HL-60/S4 treated with phorbol 12-myristate 13-acetate at 8.2 ng/mL for 4 days and 3 days (cell line): ENCODE data around the gene SLC16A10.
"Not testable (repeated sequence)": the region's sequence is repeated elsewhere in the genome, so short reads cannot be mapped to it uniquely, and the experiment has no call there.

Experiments used
- in situ Hi-C: fragments of 300-500 bp; cut with MboI; formaldehyde crosslinking; loops from 2 replicates; pipeline ENCODE4 v1.15.0; 2022; ENCODE audit warnings: low sequenced_read_pairs

Gene SLC16A10

GRCh38 chr6:111177131-111177530, 89.8 kb downstream of the SLC16A10 start:
- in situ Hi-C loops = no loop called here

- in situ Hi-C loops = no loop called here
Measured at GRCh38 chr6:111183702-111184517, 96.6 kb downstream of the SLC16A10 start.

- in situ Hi-C loops = no loop called here
Measured at GRCh38 chr6:111184827-111185532, 97.7 kb downstream of the SLC16A10 start.

- in situ Hi-C loops = no loop called here
Measured at GRCh38 chr6:111185954-111186353, 98.7 kb downstream of the SLC16A10 start.

- in situ Hi-C loops = no loop called here
Measured at GRCh38 chr6:111187874-111188273, 100.6 kb downstream of the SLC16A10 start.

- in situ Hi-C loops = not testable (repeated sequence)
Measured at GRCh38 chr6:111189666-111190210, 102.4 kb downstream of the SLC16A10 start.

- in situ Hi-C loops = no loop called here
Measured at GRCh38 chr6:111190637-111191036, 103.3 kb downstream of the SLC16A10 start.

- in situ Hi-C loops = not testable (repeated sequence)
Measured at GRCh38 chr6:111191136-111191535, 103.8 kb downstream of the SLC16A10 start.

- in situ Hi-C loops = no loop called here
Measured at GRCh38 chr6:111192911-111193555, 105.7 kb downstream of the SLC16A10 start.

- in situ Hi-C loops = no loop called here
Measured at GRCh38 chr6:111195656-111196055, 108.4 kb downstream of the SLC16A10 start.

- in situ Hi-C loops = no loop called here
Measured at GRCh38 chr6:111198841-111199240, 111.5 kb downstream of the SLC16A10 start.

- in situ Hi-C loops = no loop called here
Measured at GRCh38 chr6:111199935-111200334, 112.6 kb downstream of the SLC16A10 start.

- in situ Hi-C loops = no loop called here
Measured at GRCh38 chr6:111200350-111201243, 113.3 kb downstream of the SLC16A10 start.

- in situ Hi-C loops = no loop called here
Measured at GRCh38 chr6:111201244-111201554, 113.9 kb downstream of the SLC16A10 start.

- in situ Hi-C loops = no loop called here
Measured at GRCh38 chr6:111201764-111202163, 114.5 kb downstream of the SLC16A10 start.

- in situ Hi-C loops = not testable (repeated sequence)
Measured at GRCh38 chr6:111203539-111203938, 116.2 kb downstream of the SLC16A10 start.

- in situ Hi-C loops = no loop called here
Measured at GRCh38 chr6:111204305-111204704, 117.0 kb downstream of the SLC16A10 start.

- in situ Hi-C loops = no loop called here
Measured at GRCh38 chr6:111204881-111205280, 117.6 kb downstream of the SLC16A10 start.

- in situ Hi-C loops = no loop called here
Measured at GRCh38 chr6:111205502-111205901, 118.2 kb downstream of the SLC16A10 start.

GRCh38 chr6:111207141-111207858, 120.0 kb downstream of the SLC16A10 start:
- in situ Hi-C loops = no loop called here
